ENCODE measurements around the gene NOL9. TPM values are rescaled to one million over a fixed set of nuclear protein-coding genes. Genes with fewer than 3 reads are reported as not detected.
"Not testable (repeated sequence)": the region's sequence is repeated elsewhere in the genome, so short reads cannot be mapped to it uniquely, and the experiment has no call there.

The NOL9 gene
- total RNA-seq, 4 donors from 2014 or later = 19.4 to 33.6 (median 27.5) TPM

- no peak for DNase-seq (ENCODE audit: low spot score in 2 of 2)
- Histone ChIP-seq H3K36me3 (no peaks in the 10 kb centered on the region), H3K4me3 (peak overlapping the region; percentile 70), H3K9me3 (no peaks in the 10 kb centered on the region), H3K4me1 (peaks cover 63% of the 10 kb centered on the region), H3K27ac (no peak overlapping the region), H3K27me3 (no peaks in the 10 kb centered on the region)
- WGBS = 57% methylated on average over 12 of the region's 14 CpGs
- TF ChIP-seq EP300 (IDR thresholded peaks at IDR 0.05) = no peak
- TF ChIP-seq, protein P1, sequence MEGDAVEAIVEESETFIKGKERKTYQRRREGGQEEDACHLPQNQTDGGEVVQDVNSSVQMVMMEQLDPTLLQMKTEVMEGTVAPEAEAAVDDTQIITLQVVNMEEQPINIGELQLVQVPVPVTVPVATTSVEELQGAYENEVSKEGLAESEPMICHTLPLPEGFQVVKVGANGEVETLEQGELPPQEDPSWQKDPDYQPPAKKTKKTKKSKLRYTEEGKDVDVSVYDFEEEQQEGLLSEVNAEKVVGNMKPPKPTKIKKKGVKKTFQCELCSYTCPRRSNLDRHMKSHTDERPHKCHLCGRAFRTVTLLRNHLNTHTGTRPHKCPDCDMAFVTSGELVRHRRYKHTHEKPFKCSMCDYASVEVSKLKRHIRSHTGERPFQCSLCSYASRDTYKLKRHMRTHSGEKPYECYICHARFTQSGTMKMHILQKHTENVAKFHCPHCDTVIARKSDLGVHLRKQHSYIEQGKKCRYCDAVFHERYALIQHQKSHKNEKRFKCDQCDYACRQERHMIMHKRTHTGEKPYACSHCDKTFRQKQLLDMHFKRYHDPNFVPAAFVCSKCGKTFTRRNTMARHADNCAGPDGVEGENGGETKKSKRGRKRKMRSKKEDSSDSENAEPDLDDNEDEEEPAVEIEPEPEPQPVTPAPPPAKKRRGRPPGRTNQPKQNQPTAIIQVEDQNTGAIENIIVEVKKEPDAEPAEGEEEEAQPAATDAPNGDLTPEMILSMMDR (IDR thresholded peaks at IDR 0.05) = no peak
Measured at GRCh38 chr1:6495540-6496364, 58.6 kb downstream of the NOL9 start.

DNA sequence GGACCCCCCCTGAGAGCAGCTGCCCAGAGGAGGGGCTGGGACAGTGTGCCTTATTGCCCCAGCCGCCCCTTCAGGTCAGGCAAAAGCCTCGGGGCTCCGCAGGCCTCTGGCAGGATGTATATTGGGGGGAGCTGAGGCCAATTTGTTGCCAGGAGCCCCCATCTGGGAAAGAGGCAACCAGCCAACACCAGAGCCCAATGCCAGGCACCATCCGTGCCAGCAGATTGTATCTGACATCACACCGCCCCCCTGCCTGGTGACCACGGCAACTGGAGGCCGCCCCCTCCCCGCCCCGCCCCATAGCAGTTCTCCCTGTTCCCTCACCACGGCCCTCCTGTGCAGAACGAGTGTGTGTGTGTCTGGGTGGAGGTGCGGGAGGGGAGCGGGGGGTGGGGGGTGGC, 59.3 kb downstream of the NOL9 start:
- 61% methylated on average over 7 of the region's 13 CpGs for WGBS
- Histone ChIP-seq H3K27me3 (no peaks in the 10 kb centered on the region), H3K4me3 (no peak overlapping the region), H3K27ac (no peak overlapping the region), H3K4me1 (peaks cover 70% of the 10 kb centered on the region), H3K36me3 (no peaks in the 10 kb centered on the region), H3K9me3 (no peaks in the 10 kb centered on the region)
- TF ChIP-seq, protein P1 (IDR thresholded peaks at IDR 0.05) = no peak
- peak in 1 of 2 donors; percentile 64 for DNase-seq (ENCODE audit: low spot score in 2 of 2)

GRCh38 chr1:6494627-6495026, 59.7 kb downstream of the NOL9 start:
- H3K9me3 ChIP-seq = no peaks in the 10 kb centered on the region
- peaks cover 74% of the 10 kb centered on the region for H3K4me1 ChIP-seq
- H3K27ac ChIP-seq = no peak overlapping the region
- 92% methylated on average over 4 of the region's 4 CpGs for WGBS
- H3K36me3 ChIP-seq = no peaks in the 10 kb centered on the region
- H3K27me3 ChIP-seq = no peaks in the 10 kb centered on the region
- H3K4me3 ChIP-seq = no peak overlapping the region
- no peak for DNase-seq (ENCODE audit: low spot score in 2 of 2)
- TF ChIP-seq EP300 (IDR thresholded peaks at IDR 0.05) (no peak), POLR2A (IDR thresholded peaks at IDR 0.05) (no peak), POLR2AphosphoS5 (IDR thresholded peaks at IDR 0.05) (no peak)
- TF ChIP-seq, protein P1 (IDR thresholded peaks at IDR 0.05) = no peak

GRCh38 chr1:6493834-6494223, 60.5 kb downstream of the NOL9 start:
- 83% methylated on average over 4 of the region's 4 CpGs for WGBS
- not testable (repeated sequence) for H3K4me3 ChIP-seq; H3K9me3 ChIP-seq; H3K27ac ChIP-seq; H3K36me3 ChIP-seq; DNase-seq (ENCODE audit: low spot score in 2 of 2); H3K27me3 ChIP-seq
- peaks cover 78% of the 10 kb centered on the region for H3K4me1 ChIP-seq

DNA sequence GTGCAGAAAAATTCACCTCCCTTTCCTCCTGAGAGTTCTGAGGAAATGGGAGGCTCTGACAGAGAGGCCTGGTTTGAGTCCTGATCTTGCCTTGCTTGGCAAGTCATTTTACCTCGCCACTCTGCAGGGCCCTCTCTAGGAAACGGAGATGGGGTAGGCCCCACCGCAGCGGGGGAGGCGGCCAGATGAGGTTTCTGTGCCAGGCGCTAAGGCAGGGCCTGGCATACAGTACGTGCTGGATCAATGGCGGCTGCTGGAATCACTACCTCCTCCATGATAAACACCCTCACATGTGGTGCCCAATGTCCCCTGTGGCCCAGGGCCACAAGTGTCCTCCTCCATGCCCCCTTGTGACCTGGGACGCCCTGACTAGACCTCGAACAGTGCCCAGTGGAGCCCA, 62.3 kb downstream of the NOL9 start:
- H3K27ac ChIP-seq = peak overlapping the region; percentile 80
- peaks cover 80% of the 10 kb centered on the region for H3K4me1 ChIP-seq
- TF ChIP-seq POLR2A (IDR thresholded peaks at IDR 0.05) (no peak), EP300 (IDR thresholded peaks at IDR 0.05) (no peak), POLR2AphosphoS5 (IDR thresholded peaks at IDR 0.05) (no peak)
- TF ChIP-seq, protein P1 (IDR thresholded peaks at IDR 0.05) = no peak

More for the DNA sequence above, 62.3 kb downstream of the NOL9 start:
- Histone ChIP-seq H3K9me3 (no peaks in the 10 kb centered on the region), H3K27me3 (no peaks in the 10 kb centered on the region), H3K36me3 (no peaks in the 10 kb centered on the region), H3K4me3 (no peak overlapping the region)
- no peak for DNase-seq (ENCODE audit: low spot score in 2 of 2)
- 33% methylated on average over 10 of the region's 10 CpGs for WGBS
